ENCODE measurements around the gene PLOD2. TPM values are rescaled to one million over a fixed set of nuclear protein-coding genes. Genes with fewer than 3 reads are reported as not detected.
A peak's percentile ranks its signal among the peaks of the same experiment; 100 is the strongest.

Gene PLOD2
- total RNA-seq, 6 experiments from 2014 or later, result 22.7 to 196 (median 57.6) TPM

DNA sequence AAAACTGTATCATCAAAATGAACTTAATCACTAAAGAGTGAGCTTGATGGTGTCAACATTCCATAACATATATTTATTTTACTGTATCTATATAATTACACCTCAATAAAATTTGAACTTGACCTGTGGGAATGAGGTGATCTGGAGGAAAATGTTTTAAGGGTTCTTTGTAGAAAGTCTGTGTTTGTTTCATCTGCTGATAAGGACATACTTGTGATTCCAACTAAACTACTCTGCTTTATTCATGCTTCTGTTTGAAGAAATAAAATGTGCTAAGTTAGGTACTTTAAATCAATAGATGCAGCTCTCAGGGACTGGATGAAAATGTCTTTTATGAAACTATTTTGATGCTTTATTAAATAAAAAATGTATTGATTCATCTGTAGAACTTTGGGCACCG lies 11.6 kb upstream of the PLOD2 start:
- 100% methylated on average over 1 of the region's 1 CpG for WGBS (ENCODE audit: insufficient coverage, low coverage, low lambda C conversion rate, missing lambda C conversion rate)
- Histone ChIP-seq H3K27me3 (no peaks in the 10 kb centered on the region), H3K4me1 (no peaks in the 10 kb centered on the region), H3K36me3 (no peaks in the 10 kb centered on the region), H3K9me3 (no peaks in the 10 kb centered on the region), H3K4me3 (no peak overlapping the region), H3K27ac (no peak overlapping the region)
- ATAC-seq (no peak), DNase-seq (no peak)
- TF ChIP-seq, protein P1, sequence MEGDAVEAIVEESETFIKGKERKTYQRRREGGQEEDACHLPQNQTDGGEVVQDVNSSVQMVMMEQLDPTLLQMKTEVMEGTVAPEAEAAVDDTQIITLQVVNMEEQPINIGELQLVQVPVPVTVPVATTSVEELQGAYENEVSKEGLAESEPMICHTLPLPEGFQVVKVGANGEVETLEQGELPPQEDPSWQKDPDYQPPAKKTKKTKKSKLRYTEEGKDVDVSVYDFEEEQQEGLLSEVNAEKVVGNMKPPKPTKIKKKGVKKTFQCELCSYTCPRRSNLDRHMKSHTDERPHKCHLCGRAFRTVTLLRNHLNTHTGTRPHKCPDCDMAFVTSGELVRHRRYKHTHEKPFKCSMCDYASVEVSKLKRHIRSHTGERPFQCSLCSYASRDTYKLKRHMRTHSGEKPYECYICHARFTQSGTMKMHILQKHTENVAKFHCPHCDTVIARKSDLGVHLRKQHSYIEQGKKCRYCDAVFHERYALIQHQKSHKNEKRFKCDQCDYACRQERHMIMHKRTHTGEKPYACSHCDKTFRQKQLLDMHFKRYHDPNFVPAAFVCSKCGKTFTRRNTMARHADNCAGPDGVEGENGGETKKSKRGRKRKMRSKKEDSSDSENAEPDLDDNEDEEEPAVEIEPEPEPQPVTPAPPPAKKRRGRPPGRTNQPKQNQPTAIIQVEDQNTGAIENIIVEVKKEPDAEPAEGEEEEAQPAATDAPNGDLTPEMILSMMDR (IDR thresholded peaks at IDR 0.05), result no peak
- no peak for TF ChIP-seq POLR2A (IDR thresholded peaks at IDR 0.05)
- intact Hi-C loops (cut with DNase I), result no loop called here

DNA sequence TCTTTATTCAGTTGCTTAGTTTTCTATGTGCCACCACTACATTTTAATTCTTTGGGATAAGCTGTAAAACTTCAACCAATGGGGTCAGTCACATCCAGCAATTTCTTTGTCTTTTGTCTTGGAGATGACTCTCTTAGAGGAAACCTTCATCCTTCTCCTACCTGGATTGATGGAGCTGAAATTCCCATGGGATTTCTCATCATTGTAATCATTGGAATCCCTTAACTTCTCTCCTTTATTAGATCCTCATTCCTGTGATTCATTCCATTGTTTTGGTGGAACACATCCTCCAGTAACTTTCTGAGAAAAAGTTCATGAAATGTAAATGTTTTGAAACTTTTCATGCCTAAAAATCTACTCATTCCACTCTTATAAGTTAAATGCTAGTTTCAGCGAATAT lies 9.6 kb upstream of the PLOD2 start:
- WGBS (ENCODE audit: insufficient coverage, low coverage, low lambda C conversion rate, missing lambda C conversion rate), result 75% methylated on average over 1 of the region's 1 CpG
- Histone ChIP-seq H3K9me3 (no peaks in the 10 kb centered on the region), H3K36me3 (no peaks in the 10 kb centered on the region), H3K27ac (no peak overlapping the region), H3K27me3 (no peaks in the 10 kb centered on the region), H3K4me3 (no peak overlapping the region), H3K4me1 (peaks cover 0 to 11% (median 0%) of the 10 kb centered on the region in 4 donors)
- intact Hi-C loops (cut with DNase I), result no loop called here
- no peak for TF ChIP-seq POLR2A (IDR thresholded peaks at IDR 0.05)
- TF ChIP-seq, protein P1 (IDR thresholded peaks at IDR 0.05), result no peak
- ATAC-seq (no peak), DNase-seq (no peak)

DNA sequence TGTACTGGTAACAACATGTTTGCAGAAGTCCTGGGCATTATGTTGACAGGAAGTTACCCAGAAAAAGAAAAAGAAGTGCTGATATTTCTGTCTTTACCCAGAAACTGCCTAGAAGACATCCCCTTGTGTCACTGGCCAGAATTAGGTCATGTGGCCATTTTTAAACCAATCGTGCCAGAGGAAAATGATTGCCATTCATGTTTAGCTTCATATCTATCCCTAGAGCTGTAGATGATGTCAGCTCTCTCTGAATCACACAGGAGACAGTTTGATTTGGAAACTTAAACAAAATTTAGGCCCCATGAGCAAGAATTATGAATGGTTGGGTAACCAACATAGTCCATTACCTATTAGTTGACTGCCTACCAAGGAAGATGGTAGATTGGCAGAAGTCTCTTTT lies 8.9 kb upstream of the PLOD2 start:
- H3K27me3 ChIP-seq, result no peaks in the 10 kb centered on the region
- no peak for DNase-seq
- H3K4me1 ChIP-seq, result peaks cover 0 to 18% (median 0%) of the 10 kb centered on the region in 4 donors
- no peaks in the 10 kb centered on the region for H3K9me3 ChIP-seq
- intact Hi-C loops (cut with DNase I), result no loop called here
- no peaks in the 10 kb centered on the region for H3K36me3 ChIP-seq
- WGBS (ENCODE audit: insufficient coverage, low coverage, low lambda C conversion rate, missing lambda C conversion rate), result 89% methylated on average over 1 of the region's 1 CpG
- TF ChIP-seq POLR2A (IDR thresholded peaks at IDR 0.05), result no peak
- TF ChIP-seq, protein P1 (IDR thresholded peaks at IDR 0.05), result no peak
- H3K27ac ChIP-seq, result no peak overlapping the region
- ATAC-seq, result no peak
- H3K4me3 ChIP-seq, result no peak overlapping the region

DNA sequence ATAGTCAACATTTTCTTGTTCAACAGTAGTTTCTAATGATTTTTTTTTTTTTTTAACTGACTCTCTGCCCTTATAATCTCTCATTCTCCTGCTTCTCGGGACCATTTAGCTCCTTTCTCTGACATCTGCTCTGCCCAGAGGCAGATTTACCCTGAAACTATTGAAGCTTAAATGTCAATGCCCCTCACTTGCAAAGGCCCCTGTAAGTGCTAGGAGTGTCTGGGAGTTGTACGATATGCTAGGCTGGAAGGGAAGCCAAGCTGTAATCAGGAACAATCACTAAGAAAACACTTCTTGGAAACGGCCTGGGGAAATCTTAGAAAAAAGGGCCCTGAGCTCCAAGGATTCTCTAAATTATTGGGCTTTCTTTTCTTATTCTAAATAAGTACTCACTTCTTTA lies 5.8 kb upstream of the PLOD2 start:
- DNase-seq (no peak), ATAC-seq (no peak)
- peaks cover 0 to 43% (median 6%) of the 10 kb centered on the region in 4 donors for H3K4me1 ChIP-seq
- 66% methylated on average over 3 of the region's 3 CpGs for WGBS (ENCODE audit: insufficient coverage, low coverage, low lambda C conversion rate, missing lambda C conversion rate)
- no peak for TF ChIP-seq POLR2A (IDR thresholded peaks at IDR 0.05)
- TF ChIP-seq, protein P1 (IDR thresholded peaks at IDR 0.05), result no peak
- H3K27me3 ChIP-seq, result no peaks in the 10 kb centered on the region
- no peaks in the 10 kb centered on the region for H3K9me3 ChIP-seq
- H3K27ac ChIP-seq, result peak overlapping the region; percentile 53 to 65 (median 63)
- H3K4me3 ChIP-seq, result no peak overlapping the region
- no peaks in the 10 kb centered on the region for H3K36me3 ChIP-seq
- intact Hi-C loops (cut with DNase I), result no loop called here

DNA sequence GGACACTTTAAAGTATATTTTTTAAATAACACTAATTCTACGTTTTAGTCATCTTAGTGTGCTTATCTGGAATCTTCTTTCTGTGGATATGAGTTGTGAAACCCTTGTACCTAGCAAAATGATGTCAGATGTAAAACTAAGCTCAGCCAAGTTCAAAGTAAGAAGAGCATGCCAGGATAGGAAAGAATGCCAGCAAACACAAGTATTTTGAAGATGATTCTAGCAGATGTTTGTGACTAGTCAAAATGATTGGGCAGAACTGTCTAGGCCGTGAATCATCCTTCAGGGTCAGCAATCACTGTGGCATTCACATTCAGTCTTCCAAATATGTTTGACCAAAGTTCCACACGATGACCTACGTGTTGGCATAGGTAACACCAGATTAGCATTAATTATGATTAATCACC lies 5.4 kb upstream of the PLOD2 start:
- 37% methylated on average over 4 of the region's 4 CpGs for WGBS (ENCODE audit: insufficient coverage, low coverage, low lambda C conversion rate, missing lambda C conversion rate)

More for the DNA sequence above, 5.4 kb upstream of the PLOD2 start:
- H3K27me3 ChIP-seq, result no peaks in the 10 kb centered on the region
- no peak for DNase-seq
- no peaks in the 10 kb centered on the region for H3K36me3 ChIP-seq
- H3K9me3 ChIP-seq, result no peaks in the 10 kb centered on the region
- intact Hi-C loops (cut with DNase I), result no loop called here
- TF ChIP-seq, protein P1 (IDR thresholded peaks at IDR 0.05), result no peak
- no peak for TF ChIP-seq POLR2A (IDR thresholded peaks at IDR 0.05)
- peaks cover 0 to 43% (median 6%) of the 10 kb centered on the region in 4 donors for H3K4me1 ChIP-seq
- peak overlapping the region; percentile 53 to 65 (median 63) for H3K27ac ChIP-seq
- no peak overlapping the region for H3K4me3 ChIP-seq
- peak; percentile 45 to 69 (median 60) for ATAC-seq
